Thoracic aorta endothelial cell (primary cell): ENCODE measurements around the gene RHOJ. TPM values are rescaled to one million over a fixed set of nuclear protein-coding genes. Genes with fewer than 3 reads are reported as not detected.

Experiments
- total RNA-seq: library from RNA; depleted of rRNA; stranded (reverse); fragments of >200 nt; gene quantifications from 2 replicates; pipeline ENCODE4 v1.2.3, GENCODE V29; 2012

Gene RHOJ
- 118 and 241 TPM in 2 replicates for total RNA-seq

GRCh38 chr14:63204407-63205043 lies at the start of gene RHOJ:
RHOJ (plus strand) TSS chr14:63204443; CDS start chr14:63204870, 427 bp downstream.

GRCh38 chr14:63318835-63319234 lies 114.6 kb downstream of the RHOJ start, which contains the start of gene GPHB5:
GPHB5 (minus strand) TSS chr14:63318935; CDS start chr14:63317849, 1,086 bp downstream.

Other genes starting within 250 kb of the RHOJ start
- not detected in 2 replicates for gene KCNH5, start 159.0 kb upstream of the RHOJ start, total RNA-seq
- not detected in 2 replicates for gene GPHB5, start 114.5 kb downstream of the RHOJ start, total RNA-seq